Measurements from ENCODE around the gene DDHD1. TPM values are rescaled to one million over a fixed set of nuclear protein-coding genes. Genes with fewer than 3 reads are reported as not detected.
A peak's percentile ranks its signal among the peaks of the same experiment; 100 is the strongest.

Gene DDHD1
- total and polyA plus RNA-seq, 5 donors, result 3.8 to 10.8 (median 9.5) TPM

GRCh38 chr14:53032161-53032803, 120.8 kb downstream of the DDHD1 start:
- Histone ChIP-seq H3K27me3 (ENCODE audit: control insufficient read depth, insufficient read depth) (no peaks in the 10 kb centered on the region), H3K9me3 (ENCODE audit: control insufficient read depth, low read length) (no peaks in the 10 kb centered on the region), H3K4me3 (ENCODE audit: low read length) (no peak overlapping the region), H3K4me1 (ENCODE audit: control insufficient read depth, insufficient read depth, low read length) (no peaks in the 10 kb centered on the region), H3K27ac (ENCODE audit: low read length) (no peak overlapping the region)
- DNase-seq (peak in 1 of 3 donors; percentile 24), ATAC-seq (peak; percentile 81 to 83)
- intact Hi-C loops (cut with DNase I), result no loop called here
- WGBS, result 27% methylated on average over 2 of the region's 2 CpGs

GRCh38 chr14:53027562-53027961, 125.6 kb downstream of the DDHD1 start:
- H3K27ac ChIP-seq (ENCODE audit: low read length), result no peak overlapping the region
- ATAC-seq, result no peak
- 80% methylated on average over 3 of the region's 3 CpGs for WGBS

GRCh38 chr14:53027041-53027440, 126.1 kb downstream of the DDHD1 start:
- H3K4me1 ChIP-seq (ENCODE audit: control insufficient read depth, insufficient read depth, low read length), result no peaks in the 10 kb centered on the region
- ATAC-seq, result no peak
- H3K9me3 ChIP-seq (ENCODE audit: control insufficient read depth, low read length), result no peaks in the 10 kb centered on the region
- WGBS, result 0% methylated on average over 1 of the region's 1 CpG
- H3K4me3 ChIP-seq (ENCODE audit: low read length), result no peak overlapping the region
- no peaks in the 10 kb centered on the region for H3K27me3 ChIP-seq (ENCODE audit: control insufficient read depth, insufficient read depth)
- no peak overlapping the region for H3K27ac ChIP-seq (ENCODE audit: low read length)
- no peak for DNase-seq
- intact Hi-C loops (cut with DNase I), result no loop called here

More at GRCh38 chr14:53027562-53027961, 125.6 kb downstream of the DDHD1 start:
- no peak for DNase-seq
- Histone ChIP-seq H3K4me1 (ENCODE audit: control insufficient read depth, insufficient read depth, low read length) (no peaks in the 10 kb centered on the region), H3K27me3 (ENCODE audit: control insufficient read depth, insufficient read depth) (no peaks in the 10 kb centered on the region), H3K4me3 (ENCODE audit: low read length) (no peak overlapping the region), H3K9me3 (ENCODE audit: control insufficient read depth, low read length) (no peaks in the 10 kb centered on the region)
- intact Hi-C loops (cut with DNase I), result no loop called here

GRCh38 chr14:53023325-53023724, 129.8 kb downstream of the DDHD1 start:
- Histone ChIP-seq H3K4me3 (ENCODE audit: low read length) (no peak overlapping the region), H3K27ac (ENCODE audit: low read length) (no peak overlapping the region), H3K4me1 (ENCODE audit: control insufficient read depth, insufficient read depth, low read length) (no peaks in the 10 kb centered on the region), H3K9me3 (ENCODE audit: control insufficient read depth, low read length) (no peaks in the 10 kb centered on the region), H3K27me3 (ENCODE audit: control insufficient read depth, insufficient read depth) (no peaks in the 10 kb centered on the region)
- intact Hi-C loops (cut with DNase I), result no loop called here
- ATAC-seq (no peak), DNase-seq (no peak)
- WGBS, result 98% methylated on average over 3 of the region's 3 CpGs

- Histone ChIP-seq H3K4me3 (ENCODE audit: low read length) (no peak overlapping the region), H3K4me1 (ENCODE audit: control insufficient read depth, insufficient read depth, low read length) (no peaks in the 10 kb centered on the region), H3K9me3 (ENCODE audit: control insufficient read depth, low read length) (no peaks in the 10 kb centered on the region), H3K27ac (ENCODE audit: low read length) (no peak overlapping the region), H3K27me3 (ENCODE audit: control insufficient read depth, insufficient read depth) (no peaks in the 10 kb centered on the region)
- intact Hi-C loops (cut with DNase I), result no loop called here
- ATAC-seq (no peak), DNase-seq (no peak)
- WGBS, result 88% methylated on average over 3 of the region's 3 CpGs
Measured at GRCh38 chr14:53022593-53022992, 130.5 kb downstream of the DDHD1 start.

GRCh38 chr14:53020193-53020932, 132.8 kb downstream of the DDHD1 start:
- DNase-seq (no peak), ATAC-seq (no peak)
- intact Hi-C loops (cut with DNase I), result no loop called here
- WGBS, result 83% methylated on average over 5 of the region's 5 CpGs
- no peaks in the 10 kb centered on the region for H3K9me3 ChIP-seq (ENCODE audit: control insufficient read depth, low read length)
- H3K4me3 ChIP-seq (ENCODE audit: low read length), result no peak overlapping the region
- H3K27ac ChIP-seq (ENCODE audit: low read length), result no peak overlapping the region
- no peaks in the 10 kb centered on the region for H3K27me3 ChIP-seq (ENCODE audit: control insufficient read depth, insufficient read depth)
- no peaks in the 10 kb centered on the region for H3K4me1 ChIP-seq (ENCODE audit: control insufficient read depth, insufficient read depth, low read length)

- DNase-seq (no peak), ATAC-seq (no peak)
- Histone ChIP-seq H3K27ac (ENCODE audit: low read length) (no peak overlapping the region), H3K4me3 (ENCODE audit: low read length) (no peak overlapping the region), H3K27me3 (ENCODE audit: control insufficient read depth, insufficient read depth) (no peaks in the 10 kb centered on the region), H3K4me1 (ENCODE audit: control insufficient read depth, insufficient read depth, low read length) (no peaks in the 10 kb centered on the region), H3K9me3 (ENCODE audit: control insufficient read depth, low read length) (no peaks in the 10 kb centered on the region)
- intact Hi-C loops (cut with DNase I), result no loop called here
Measured at GRCh38 chr14:53019406-53019805, 133.7 kb downstream of the DDHD1 start.

- Histone ChIP-seq H3K27me3 (ENCODE audit: control insufficient read depth, insufficient read depth) (no peaks in the 10 kb centered on the region), H3K4me3 (ENCODE audit: low read length) (no peak overlapping the region), H3K4me1 (ENCODE audit: control insufficient read depth, insufficient read depth, low read length) (no peaks in the 10 kb centered on the region), H3K9me3 (ENCODE audit: control insufficient read depth, low read length) (no peaks in the 10 kb centered on the region), H3K27ac (ENCODE audit: low read length) (no peak overlapping the region)
- ATAC-seq (peak; percentile 71 to 86), DNase-seq (no peak)
- 67% methylated on average over 3 of the region's 3 CpGs for WGBS
- intact Hi-C loops (cut with DNase I), result no loop called here
Measured at GRCh38 chr14:53017837-53018236, 135.3 kb downstream of the DDHD1 start.

- DNase-seq (no peak), ATAC-seq (no peak)
- H3K4me1 ChIP-seq (ENCODE audit: control insufficient read depth, insufficient read depth, low read length), result no peaks in the 10 kb centered on the region
- no peak overlapping the region for H3K27ac ChIP-seq (ENCODE audit: low read length)
- H3K9me3 ChIP-seq (ENCODE audit: control insufficient read depth, low read length), result no peaks in the 10 kb centered on the region
- no peaks in the 10 kb centered on the region for H3K27me3 ChIP-seq (ENCODE audit: control insufficient read depth, insufficient read depth)
- intact Hi-C loops (cut with DNase I), result no loop called here
- H3K4me3 ChIP-seq (ENCODE audit: low read length), result no peak overlapping the region
Measured at GRCh38 chr14:53016919-53017318, 136.2 kb downstream of the DDHD1 start.

GRCh38 chr14:53016491-53016890, 136.6 kb downstream of the DDHD1 start:
- Histone ChIP-seq H3K27ac (ENCODE audit: low read length) (no peak overlapping the region), H3K27me3 (ENCODE audit: control insufficient read depth, insufficient read depth) (no peaks in the 10 kb centered on the region), H3K9me3 (ENCODE audit: control insufficient read depth, low read length) (no peaks in the 10 kb centered on the region), H3K4me3 (ENCODE audit: low read length) (no peak overlapping the region), H3K4me1 (ENCODE audit: control insufficient read depth, insufficient read depth, low read length) (no peaks in the 10 kb centered on the region)
- ATAC-seq, result no peak
- DNase-seq, result no peak
- 85% methylated on average over 2 of the region's 2 CpGs for WGBS
- intact Hi-C loops (cut with DNase I), result no loop called here

GRCh38 chr14:53011053-53011462, 142.1 kb downstream of the DDHD1 start:
- Histone ChIP-seq H3K4me1 (ENCODE audit: control insufficient read depth, insufficient read depth, low read length) (peaks cover 6% of the 10 kb centered on the region), H3K27me3 (ENCODE audit: control insufficient read depth, insufficient read depth) (no peaks in the 10 kb centered on the region), H3K27ac (ENCODE audit: low read length) (peak overlapping the region; percentile 40), H3K9me3 (ENCODE audit: control insufficient read depth, low read length) (no peaks in the 10 kb centered on the region), H3K4me3 (ENCODE audit: low read length) (no peak overlapping the region)
- peak; percentile 95 to 96 for ATAC-seq
- WGBS, result 44% methylated on average over 7 of the region's 7 CpGs
- DNase-seq, result peak; percentile 86 to 89 (median 89)
- intact Hi-C loops (cut with DNase I), result no loop called here

Measured in right cardiac atrium (tissue), 5 donors.